IPS-11a (cell line): ENCODE measurements around the gene PIK3C2G.

Source experiments
- H3K4me3 ChIP-seq: one replicate; pipeline ENCODE4 v1.5.1; 2013; ENCODE audit warnings: low read depth, low read length, control low read depth

The PIK3C2G gene

GRCh38 chr12:18696971-18697602 lies 435.8 kb downstream of the PIK3C2G start:
- no peak overlapping the region for H3K4me3 ChIP-seq
